Measurements from ENCODE around the gene MARK3.

MARK3 gene

GRCh38 chr14:103536693-103537092 is 151.5 kb downstream of the MARK3 start:
- peaks cover 26% of the 10 kb centered on the region for H3K36me3 ChIP-seq (ENCODE audit: control insufficient read depth, insufficient read depth, low read length)
- no peaks in the 10 kb centered on the region for H3K9me3 ChIP-seq (ENCODE audit: control insufficient read depth, insufficient read depth, low read depth, low read length)
- H3K4me3 ChIP-seq (ENCODE audit: low read depth, low read length), result no peak overlapping the region
- H3K4me1 ChIP-seq (ENCODE audit: control insufficient read depth, insufficient read depth, low read length), result peaks cover 12% of the 10 kb centered on the region
- H3K9ac ChIP-seq (ENCODE audit: low read length), result no peak overlapping the region
- H3K27me3 ChIP-seq (ENCODE audit: control insufficient read depth, insufficient read depth, low read length), result no peaks in the 10 kb centered on the region
- H3K27ac ChIP-seq (ENCODE audit: low read depth, low read length), result no peak overlapping the region

GRCh38 chr14:103537175-103537990 is 152.2 kb downstream of the MARK3 start:
- no peak overlapping the region for H3K4me3 ChIP-seq (ENCODE audit: low read depth, low read length)
- no peaks in the 10 kb centered on the region for H3K9me3 ChIP-seq (ENCODE audit: control insufficient read depth, insufficient read depth, low read depth, low read length)
- peaks cover 22% of the 10 kb centered on the region for H3K36me3 ChIP-seq (ENCODE audit: control insufficient read depth, insufficient read depth, low read length)
- no peaks in the 10 kb centered on the region for H3K27me3 ChIP-seq (ENCODE audit: control insufficient read depth, insufficient read depth, low read length)
- no peak overlapping the region for H3K27ac ChIP-seq (ENCODE audit: low read depth, low read length)
- no peak overlapping the region for H3K9ac ChIP-seq (ENCODE audit: low read length)
- H3K4me1 ChIP-seq (ENCODE audit: control insufficient read depth, insufficient read depth, low read length), result peaks cover 18% of the 10 kb centered on the region

GRCh38 chr14:103538291-103539055 is 153.3 kb downstream of the MARK3 start:
- H3K4me1 ChIP-seq (ENCODE audit: control insufficient read depth, insufficient read depth, low read length), result peaks cover 28% of the 10 kb centered on the region
- H3K4me3 ChIP-seq (ENCODE audit: low read depth, low read length), result no peak overlapping the region
- no peak overlapping the region for H3K27ac ChIP-seq (ENCODE audit: low read depth, low read length)
- H3K36me3 ChIP-seq (ENCODE audit: control insufficient read depth, insufficient read depth, low read length), result peaks cover 18% of the 10 kb centered on the region
- H3K9ac ChIP-seq (ENCODE audit: low read length), result no peak overlapping the region
- no peaks in the 10 kb centered on the region for H3K9me3 ChIP-seq (ENCODE audit: control insufficient read depth, insufficient read depth, low read depth, low read length)
- H3K27me3 ChIP-seq (ENCODE audit: control insufficient read depth, insufficient read depth, low read length), result no peaks in the 10 kb centered on the region

GRCh38 chr14:103539056-103539825 is 154.0 kb downstream of the MARK3 start:
- Histone ChIP-seq H3K27me3 (ENCODE audit: control insufficient read depth, insufficient read depth, low read length) (no peaks in the 10 kb centered on the region), H3K36me3 (ENCODE audit: control insufficient read depth, insufficient read depth, low read length) (peaks cover 15% of the 10 kb centered on the region), H3K27ac (ENCODE audit: low read depth, low read length) (no peak overlapping the region), H3K9ac (ENCODE audit: low read length) (no peak overlapping the region), H3K9me3 (ENCODE audit: control insufficient read depth, insufficient read depth, low read depth, low read length) (no peaks in the 10 kb centered on the region), H3K4me1 (ENCODE audit: control insufficient read depth, insufficient read depth, low read length) (peaks cover 34% of the 10 kb centered on the region), H3K4me3 (ENCODE audit: low read depth, low read length) (no peak overlapping the region)

- H3K4me1 ChIP-seq (ENCODE audit: control insufficient read depth, insufficient read depth, low read length), result peaks cover 39% of the 10 kb centered on the region
- H3K9me3 ChIP-seq (ENCODE audit: control insufficient read depth, insufficient read depth, low read depth, low read length), result no peaks in the 10 kb centered on the region
- no peaks in the 10 kb centered on the region for H3K27me3 ChIP-seq (ENCODE audit: control insufficient read depth, insufficient read depth, low read length)
- no peaks in the 10 kb centered on the region for H3K36me3 ChIP-seq (ENCODE audit: control insufficient read depth, insufficient read depth, low read length)
- no peak overlapping the region for H3K27ac ChIP-seq (ENCODE audit: low read depth, low read length)
- H3K9ac ChIP-seq (ENCODE audit: low read length), result no peak overlapping the region
- no peak overlapping the region for H3K4me3 ChIP-seq (ENCODE audit: low read depth, low read length)
These were observed 155.8 kb downstream of the MARK3 start for GRCh38 chr14:103540821-103541708.

- Histone ChIP-seq H3K4me1 (ENCODE audit: control insufficient read depth, insufficient read depth, low read length) (peaks cover 39% of the 10 kb centered on the region), H3K4me3 (ENCODE audit: low read depth, low read length) (peak overlapping the region; percentile 54), H3K36me3 (ENCODE audit: control insufficient read depth, insufficient read depth, low read length) (no peaks in the 10 kb centered on the region), H3K27ac (ENCODE audit: low read depth, low read length) (peak overlapping the region; percentile 97), H3K9ac (ENCODE audit: low read length) (peak overlapping the region; percentile 84), H3K27me3 (ENCODE audit: control insufficient read depth, insufficient read depth, low read length) (no peaks in the 10 kb centered on the region), H3K9me3 (ENCODE audit: control insufficient read depth, insufficient read depth, low read depth, low read length) (no peaks in the 10 kb centered on the region)
These were observed 156.7 kb downstream of the MARK3 start for GRCh38 chr14:103541709-103542604.

GRCh38 chr14:103542605-103543088 is 157.4 kb downstream of the MARK3 start:
- Histone ChIP-seq H3K9me3 (ENCODE audit: control insufficient read depth, insufficient read depth, low read depth, low read length) (no peaks in the 10 kb centered on the region), H3K9ac (ENCODE audit: low read length) (peak overlapping the region; percentile 84), H3K4me1 (ENCODE audit: control insufficient read depth, insufficient read depth, low read length) (peaks cover 39% of the 10 kb centered on the region), H3K36me3 (ENCODE audit: control insufficient read depth, insufficient read depth, low read length) (no peaks in the 10 kb centered on the region), H3K4me3 (ENCODE audit: low read depth, low read length) (peak overlapping the region; percentile 54), H3K27me3 (ENCODE audit: control insufficient read depth, insufficient read depth, low read length) (no peaks in the 10 kb centered on the region), H3K27ac (ENCODE audit: low read depth, low read length) (peak overlapping the region; percentile 97)

- Histone ChIP-seq H3K9me3 (ENCODE audit: control insufficient read depth, insufficient read depth, low read depth, low read length) (no peaks in the 10 kb centered on the region), H3K36me3 (ENCODE audit: control insufficient read depth, insufficient read depth, low read length) (no peaks in the 10 kb centered on the region), H3K4me1 (ENCODE audit: control insufficient read depth, insufficient read depth, low read length) (peaks cover 39% of the 10 kb centered on the region), H3K27me3 (ENCODE audit: control insufficient read depth, insufficient read depth, low read length) (no peaks in the 10 kb centered on the region), H3K4me3 (ENCODE audit: low read depth, low read length) (0 out of 2 replicates have a peak overlapping the region, but pooled peaks have one; percentile 54), H3K27ac (ENCODE audit: low read depth, low read length) (peak overlapping the region; percentile 97), H3K9ac (ENCODE audit: low read length) (peak overlapping the region; percentile 9)
These were observed 157.9 kb downstream of the MARK3 start for GRCh38 chr14:103543140-103543539.

- Histone ChIP-seq H3K27ac (ENCODE audit: low read depth, low read length) (peak overlapping the region; percentile 97; the same call in 1 of the 2 replicates), H3K36me3 (ENCODE audit: control insufficient read depth, insufficient read depth, low read length) (no peaks in the 10 kb centered on the region), H3K4me3 (ENCODE audit: low read depth, low read length) (no peak overlapping the region), H3K9me3 (ENCODE audit: control insufficient read depth, insufficient read depth, low read depth, low read length) (no peaks in the 10 kb centered on the region), H3K4me1 (ENCODE audit: control insufficient read depth, insufficient read depth, low read length) (peaks cover 39% of the 10 kb centered on the region), H3K27me3 (ENCODE audit: control insufficient read depth, insufficient read depth, low read length) (no peaks in the 10 kb centered on the region), H3K9ac (ENCODE audit: low read length) (peak overlapping the region; percentile 9)
These were observed 158.6 kb downstream of the MARK3 start for GRCh38 chr14:103543721-103544387.
